Activated CD4-positive, alpha-beta T cell treated with anti-CD3 and anti-CD28 coated beads, Interleukin-2, amount 50 U/mL, for 16 hours (primary cell): ENCODE results near the gene PIN1.

Source experiments
- DNase-seq: peaks from one replicate; pipeline ENCODE4 v3.0.0-alpha.2; 2020

The PIN1 gene

DNA sequence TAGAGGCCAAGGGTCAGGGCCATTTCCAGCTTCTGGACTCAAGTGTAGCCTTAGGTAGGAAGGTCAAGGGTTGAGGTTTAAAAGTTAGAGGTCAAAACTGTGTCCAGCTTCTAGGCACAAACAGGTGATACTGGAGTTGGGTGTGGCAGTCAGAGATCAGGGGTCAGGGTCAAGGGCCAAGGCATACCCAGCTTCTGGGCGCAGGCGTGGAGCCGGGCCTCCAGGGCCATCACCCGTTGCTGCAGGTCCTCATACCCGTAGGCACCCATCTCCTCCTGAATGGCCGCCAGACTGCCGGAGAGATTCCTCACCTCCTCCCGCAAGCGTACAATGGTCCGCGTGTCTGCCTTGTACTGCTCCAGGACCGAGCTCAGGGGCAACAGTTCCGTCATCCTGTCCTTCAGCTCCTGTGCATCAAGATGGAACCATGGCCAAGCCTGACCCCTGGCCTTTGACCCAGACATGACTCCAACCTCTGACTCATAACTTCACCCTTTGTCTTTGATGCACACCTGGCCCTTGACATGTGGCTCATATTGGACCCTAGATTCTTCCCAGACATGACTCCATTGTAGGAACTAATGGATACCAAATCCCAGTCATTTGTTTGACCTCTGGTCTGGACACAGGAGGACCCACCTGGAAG, 22.1 kb downstream of the PIN1 start:
- DNase-seq, result no peak

DNA sequence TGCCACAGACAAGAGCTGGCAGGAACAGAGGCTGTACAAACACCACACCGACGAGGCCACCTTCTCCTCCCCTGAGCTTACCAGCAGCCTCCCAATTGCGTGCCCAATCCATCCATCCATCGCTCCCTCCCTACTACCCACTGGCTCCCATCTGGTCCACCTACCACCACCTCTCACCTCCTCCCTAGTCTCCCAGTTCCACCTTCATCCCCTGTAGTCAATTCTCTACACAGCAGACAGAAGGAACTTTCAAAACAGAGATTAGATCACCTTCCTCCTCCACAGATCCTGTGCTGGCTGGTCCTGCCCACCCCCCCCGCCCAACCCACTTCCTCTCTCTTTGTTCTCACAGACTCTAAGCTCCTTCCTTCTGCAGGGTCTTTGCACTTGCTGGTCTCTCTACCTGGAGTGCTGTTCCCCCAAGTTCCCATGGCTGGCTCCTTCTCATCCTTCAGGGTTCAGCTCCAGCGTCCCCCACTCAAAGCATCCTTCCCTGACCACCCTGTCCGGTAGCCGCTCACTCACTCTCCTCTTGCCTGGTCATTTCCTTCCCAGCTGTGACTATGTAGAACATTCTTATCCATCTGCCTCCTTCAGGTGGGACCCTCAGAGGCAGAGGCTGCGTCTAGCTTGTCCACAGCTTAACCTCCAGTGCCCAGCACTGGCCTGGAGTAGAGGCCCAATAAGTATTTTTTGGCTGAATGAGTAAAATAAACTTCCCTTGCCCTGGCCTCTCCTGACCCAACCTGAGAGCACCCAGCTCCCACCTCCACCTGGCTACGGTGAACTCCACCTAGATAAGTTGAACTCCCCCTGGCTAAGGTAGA, 23.0 kb downstream of the PIN1 start:
- peak; percentile 29 for DNase-seq

DNA sequence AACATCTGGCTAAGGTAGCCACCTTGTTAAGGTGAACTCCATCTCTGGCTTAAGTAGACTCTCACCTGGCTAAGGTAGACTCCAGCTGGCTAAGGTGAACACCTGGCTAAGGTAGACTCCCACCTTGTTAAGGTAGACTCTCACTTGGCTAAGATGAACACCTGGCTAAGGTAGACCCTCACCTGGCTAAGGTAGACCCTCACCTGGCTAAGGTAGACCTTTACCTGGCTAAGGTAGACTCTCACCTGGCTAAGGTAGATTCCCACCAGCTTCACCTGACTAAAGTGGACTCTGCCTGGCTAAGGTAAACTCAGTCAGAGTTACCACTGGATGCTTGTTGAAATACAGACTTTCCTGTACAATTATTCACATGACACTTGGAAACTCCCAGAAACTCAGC, 23.6 kb downstream of the PIN1 start:
- no peak for DNase-seq

DNA sequence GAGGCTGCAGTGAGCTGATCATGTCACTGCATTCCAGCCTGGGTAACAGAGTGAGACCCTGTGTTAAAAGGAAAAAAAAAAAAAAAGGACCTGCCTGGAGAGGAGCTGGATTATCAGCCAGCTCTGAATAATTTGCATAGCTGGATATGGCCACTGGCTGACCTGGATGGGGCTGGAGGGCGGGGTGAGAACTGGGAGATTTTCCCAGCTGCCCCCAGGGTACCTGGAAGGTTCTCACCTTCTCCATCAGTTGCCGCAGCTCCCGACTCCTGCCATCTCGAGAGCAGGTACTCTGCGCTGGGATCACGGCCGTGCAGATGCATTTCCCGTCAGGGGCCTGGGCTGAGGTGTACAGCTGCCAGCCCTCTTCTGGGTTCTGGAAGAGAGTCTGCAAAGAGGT, 25.3 kb downstream of the PIN1 start:
- DNase-seq, result no peak

DNA sequence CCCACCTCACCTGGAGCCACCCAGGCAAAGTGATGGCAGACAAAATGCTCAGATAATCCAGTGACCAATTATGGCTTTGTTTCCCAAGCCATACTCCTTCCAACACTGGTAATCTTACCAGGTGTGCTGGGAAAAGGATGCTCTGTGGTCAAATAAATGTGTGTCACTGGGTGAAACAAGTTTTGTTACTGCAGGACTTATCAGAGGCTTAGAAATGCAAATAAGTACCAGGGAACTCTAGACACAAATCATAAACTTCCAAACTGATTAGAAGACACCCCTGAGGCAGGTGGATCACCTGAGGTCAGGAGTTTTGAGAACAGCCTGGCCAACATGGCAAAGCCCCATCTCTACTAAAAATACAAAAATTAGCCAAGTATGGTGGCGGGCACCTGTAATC, 26.4 kb downstream of the PIN1 start:
- no peak for DNase-seq

DNA sequence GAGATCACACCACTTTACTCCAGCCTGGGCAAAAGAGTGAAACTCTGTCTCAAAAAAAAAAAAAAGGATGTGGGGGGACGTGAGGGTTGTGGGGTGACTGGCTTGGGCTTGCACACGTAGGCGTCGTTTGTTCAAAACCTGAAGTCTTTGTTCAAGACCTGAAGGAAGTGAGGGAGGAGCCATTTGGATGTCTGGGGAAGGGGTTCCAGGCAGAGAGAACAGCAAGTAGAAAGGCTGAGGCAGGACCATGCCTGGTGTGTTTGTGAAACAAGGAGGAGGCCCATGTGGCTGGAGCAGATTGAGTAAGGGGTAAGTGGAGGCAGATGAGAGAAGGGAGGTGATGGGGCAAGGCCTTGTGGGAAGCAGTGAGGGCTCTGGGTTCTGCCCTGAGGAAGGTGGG, 27.8 kb downstream of the PIN1 start:
- no peak for DNase-seq

DNA sequence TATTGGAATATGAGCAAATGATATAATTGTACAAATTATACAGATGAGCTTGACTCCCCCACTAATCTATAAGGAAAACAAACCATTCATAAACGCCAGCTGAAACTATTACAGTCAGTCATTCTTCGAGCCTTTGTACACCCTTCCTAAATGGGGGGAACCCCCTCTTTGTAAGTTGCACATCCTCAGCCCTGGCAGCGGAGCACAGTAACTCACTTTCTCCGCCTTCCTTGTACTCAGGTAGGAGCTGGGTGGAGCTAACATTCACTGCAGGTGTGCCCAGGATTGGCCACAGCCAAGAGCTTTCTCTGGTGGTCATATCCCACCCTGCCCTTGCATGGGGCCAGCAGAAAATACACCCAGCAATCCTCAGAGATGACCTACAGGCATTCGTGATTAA, 28.6 kb downstream of the PIN1 start:
- DNase-seq, result no peak

DNA sequence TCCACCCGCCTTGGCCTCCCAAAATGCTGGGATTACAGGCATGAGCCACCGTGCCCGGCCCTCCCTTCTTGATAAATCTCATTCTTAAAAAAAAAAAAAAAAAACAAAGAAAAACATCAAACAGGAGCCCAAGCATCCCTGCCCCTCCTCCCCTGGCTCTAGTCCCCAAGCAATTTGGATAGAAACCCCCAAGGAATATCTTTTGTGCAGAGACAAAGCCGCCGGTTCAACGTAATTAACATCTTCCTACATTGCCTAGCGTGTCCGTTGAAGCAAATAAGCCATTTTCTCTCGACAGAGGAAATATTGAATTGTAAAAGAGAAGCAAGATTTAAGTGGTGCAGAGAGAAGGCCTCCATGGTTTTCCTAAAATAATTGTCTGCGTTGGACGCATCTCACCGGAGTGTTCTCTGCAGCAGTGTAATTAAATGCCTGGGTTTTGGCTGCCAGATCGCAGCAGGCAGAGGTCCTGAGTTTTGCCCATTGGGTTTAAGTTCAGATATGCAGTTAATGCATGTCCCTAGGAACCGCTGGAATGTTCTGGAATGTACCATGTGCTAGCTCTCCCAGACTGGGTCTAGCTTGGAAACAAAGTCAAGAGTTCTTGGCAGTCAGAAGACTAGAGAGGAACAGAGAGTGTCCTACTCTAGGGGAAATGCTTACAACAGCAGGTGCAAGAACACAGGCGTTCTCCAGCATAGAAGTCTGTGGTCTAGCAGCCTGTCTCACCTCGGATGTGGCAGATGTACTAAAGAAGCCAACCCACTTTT, 30.8 kb downstream of the PIN1 start:
- no peak for DNase-seq

DNA sequence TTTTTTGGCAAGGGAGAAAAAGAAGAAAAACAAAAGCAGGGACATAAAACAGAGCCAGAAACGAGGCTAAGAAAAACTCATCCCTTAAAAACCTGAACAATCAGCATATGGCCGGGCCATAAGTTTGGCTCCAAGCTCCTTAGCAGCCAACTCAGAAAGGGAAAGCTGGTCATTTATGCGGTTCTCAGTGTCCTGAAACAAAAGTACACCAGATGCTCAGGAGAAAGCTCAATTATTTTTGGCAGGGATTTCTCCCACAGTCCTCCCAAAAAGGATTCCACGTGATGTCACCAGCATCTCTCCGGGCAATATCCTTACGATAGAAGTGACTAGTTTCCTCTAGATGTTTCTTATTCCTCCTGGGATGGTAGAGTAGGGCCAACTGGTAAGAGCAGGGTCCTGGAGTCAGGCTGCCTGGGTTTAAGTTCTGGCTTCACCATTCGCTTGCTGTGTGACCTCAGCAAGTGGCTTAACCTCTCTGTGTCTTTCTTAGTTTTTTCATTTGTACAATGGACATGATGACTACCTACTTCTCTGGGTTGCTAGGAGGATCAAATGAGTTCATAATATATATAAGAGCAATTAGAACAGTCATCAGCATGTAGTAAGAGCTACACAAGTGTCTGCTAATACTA, 34.0 kb downstream of the PIN1 start:
- DNase-seq, result no peak

DNA sequence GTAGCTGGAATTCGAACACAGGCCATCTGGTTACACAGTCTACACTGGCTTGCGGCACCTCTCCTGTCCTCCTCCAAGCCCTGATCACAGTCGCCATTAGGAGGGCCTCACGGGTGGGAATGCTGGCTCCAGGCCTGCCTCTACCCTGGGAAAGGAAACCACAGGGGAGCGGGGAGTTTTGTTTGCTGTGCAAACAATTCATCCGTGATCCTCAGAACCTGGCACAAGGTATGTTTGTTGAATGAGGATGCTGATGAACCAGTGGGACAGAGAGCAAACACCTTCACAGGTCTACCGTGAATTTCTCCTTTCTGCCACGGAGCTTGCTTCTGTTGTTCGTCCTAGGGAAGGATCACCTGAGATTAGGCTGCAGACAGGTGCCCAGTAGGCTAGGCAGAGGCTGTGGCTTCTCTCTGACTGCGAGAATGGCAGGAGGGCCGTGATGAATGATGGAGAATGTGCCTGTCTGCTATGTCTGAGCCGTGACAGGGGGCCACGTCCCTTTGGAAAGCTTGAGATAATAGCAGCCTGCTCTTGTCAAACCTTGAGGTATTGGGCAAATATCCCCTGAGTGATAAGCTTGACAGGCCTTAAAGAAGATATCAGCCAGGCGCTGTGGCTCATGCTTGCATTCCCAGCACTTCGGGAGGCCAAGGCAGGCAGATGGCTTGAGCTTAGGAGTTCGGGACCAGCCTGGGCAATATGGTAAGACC, 36.7 kb downstream of the PIN1 start:
- no peak for DNase-seq

DNA sequence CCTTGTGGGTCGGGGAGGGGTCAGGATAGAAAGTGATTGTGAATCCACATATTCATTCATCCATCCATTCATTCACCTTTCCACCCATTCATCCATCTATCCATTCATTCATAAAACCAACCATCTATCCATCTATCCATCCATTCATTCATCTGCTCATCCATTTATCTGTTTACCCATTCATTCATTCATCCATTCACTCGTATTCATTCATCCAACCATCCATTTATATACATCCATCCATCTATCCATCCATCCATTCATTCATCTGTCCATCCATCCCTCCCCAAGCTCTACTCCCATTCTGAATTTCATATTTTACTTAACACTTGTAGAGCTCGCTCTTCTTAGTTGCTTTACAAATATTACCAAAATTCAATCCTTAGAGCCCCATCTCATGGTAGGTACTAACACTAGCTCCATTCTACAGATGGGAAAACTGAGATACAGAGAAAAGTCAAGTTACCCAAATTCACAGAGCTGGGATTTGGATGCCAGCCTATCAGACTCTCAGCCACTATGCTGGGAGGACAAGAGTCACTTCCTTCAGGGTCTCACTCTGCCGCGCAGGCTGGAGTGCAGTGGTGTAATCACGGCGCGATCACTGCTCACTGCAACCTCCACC, 37.6 kb downstream of the PIN1 start:
- DNase-seq, result no peak

DNA sequence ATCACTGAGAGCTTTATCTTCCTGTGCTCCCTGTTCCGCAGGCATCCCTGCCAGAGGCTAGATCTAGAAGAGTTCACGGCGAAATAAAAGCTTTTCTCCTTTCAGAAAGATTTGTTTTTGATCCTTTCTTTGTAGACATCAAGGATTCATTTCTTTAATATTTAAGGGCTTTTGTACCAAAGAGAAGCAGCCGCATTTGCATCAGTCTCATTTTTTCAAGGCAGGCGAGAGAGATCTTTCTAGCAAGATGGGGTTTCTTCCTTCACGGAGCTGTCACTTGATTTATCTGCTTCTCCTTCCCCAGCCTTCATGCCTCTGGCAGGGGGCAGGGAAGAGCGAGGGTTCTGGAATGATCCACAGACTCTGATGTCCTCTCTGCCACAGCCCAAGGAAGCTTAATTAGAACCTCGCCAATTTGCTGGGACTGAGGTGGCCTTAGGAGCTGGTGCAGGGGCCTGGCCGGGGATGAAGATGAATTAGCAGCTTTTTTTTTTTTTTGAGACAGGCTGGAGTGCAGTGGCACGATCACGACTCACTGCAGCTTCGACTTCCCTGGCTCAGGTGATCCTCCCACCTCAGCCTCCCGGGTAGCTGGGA, 40.0 kb downstream of the PIN1 start:
- no peak for DNase-seq

DNA sequence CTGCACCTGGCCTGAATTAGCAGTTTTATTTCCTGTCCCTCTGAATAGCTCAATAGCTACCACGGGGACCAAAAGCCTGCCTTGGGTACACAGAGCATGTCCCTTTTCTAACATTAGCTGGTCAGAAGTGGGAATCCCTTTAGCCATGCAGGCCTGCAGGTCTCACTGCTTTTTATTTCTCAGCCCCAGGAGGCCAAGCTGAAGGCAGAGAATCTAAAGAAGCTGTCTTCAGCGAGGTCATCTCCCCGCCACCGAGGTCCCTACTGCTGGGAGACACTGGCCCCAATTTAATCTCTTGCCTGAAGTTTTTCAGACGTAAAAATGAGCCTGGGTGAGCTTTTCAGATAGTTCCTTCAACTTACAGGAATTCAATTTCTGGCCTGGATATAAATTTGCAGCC, 40.7 kb downstream of the PIN1 start:
- DNase-seq, result no peak

DNA sequence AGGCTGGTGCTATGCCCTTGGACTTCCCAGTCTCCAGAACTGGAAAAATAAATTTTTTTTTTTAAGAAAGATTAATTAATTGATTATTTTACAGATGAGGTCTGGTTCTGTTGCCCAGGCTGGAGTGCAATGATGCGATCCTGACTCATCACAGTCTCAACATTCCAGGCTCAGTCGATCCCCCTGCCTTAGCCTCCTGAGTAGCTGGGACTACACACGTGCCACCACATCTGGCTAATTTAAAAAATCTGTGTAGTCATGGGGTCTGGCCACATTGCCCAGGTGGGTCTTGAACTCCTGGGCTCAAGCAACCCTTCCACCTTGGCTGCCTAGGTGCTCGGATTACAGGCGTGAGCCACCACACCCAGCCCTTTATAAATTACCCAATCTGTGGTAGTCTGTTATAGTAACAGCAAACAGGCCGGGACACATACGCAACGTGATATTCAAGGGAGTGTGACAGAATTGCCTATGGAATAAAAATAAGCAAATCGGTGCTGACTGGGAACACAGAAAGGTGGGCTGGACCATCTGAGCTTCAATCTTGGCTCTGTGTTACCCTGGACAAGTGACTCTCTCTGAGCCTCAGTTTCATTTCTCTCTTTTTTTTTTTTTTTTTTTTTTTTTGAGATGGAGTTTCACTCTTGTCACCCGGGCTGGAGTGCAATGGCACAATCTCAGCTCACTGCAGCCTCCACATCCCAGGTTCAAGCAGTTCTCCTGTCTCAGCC, 42.8 kb downstream of the PIN1 start:
- DNase-seq, result no peak

DNA sequence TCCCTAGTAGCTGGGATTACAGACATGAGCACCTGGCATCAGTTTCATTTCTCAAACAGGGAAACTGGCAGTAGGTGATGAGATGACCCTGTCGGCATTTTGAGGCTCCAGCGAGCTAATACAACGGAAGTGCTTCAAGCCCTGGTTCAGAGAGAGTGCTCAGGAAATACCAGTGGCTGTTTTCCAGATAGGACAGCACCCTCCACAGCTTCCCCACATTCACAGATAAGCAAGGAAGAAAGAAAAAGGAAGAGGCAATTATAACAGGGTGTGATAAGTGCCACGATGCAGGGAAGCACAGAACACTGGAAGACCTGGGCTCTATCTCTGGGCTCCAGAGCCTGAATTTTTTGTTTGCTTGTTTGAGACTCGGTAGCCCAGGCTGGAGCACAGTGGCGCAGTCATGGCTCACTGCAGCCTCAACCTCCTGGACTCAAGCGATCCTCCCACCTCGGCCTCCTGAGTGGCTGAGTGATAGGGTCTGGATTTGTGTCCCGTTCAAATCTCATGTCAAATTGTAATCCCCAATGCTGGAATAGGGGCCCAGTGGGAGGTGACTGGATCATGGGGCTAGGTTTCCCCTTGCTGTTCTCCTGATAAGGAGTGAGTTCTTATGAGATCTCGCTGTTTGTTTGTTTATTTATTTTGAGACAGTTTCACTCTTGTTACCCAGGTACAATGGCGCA, 43.5 kb downstream of the PIN1 start:
- DNase-seq, result no peak

DNA sequence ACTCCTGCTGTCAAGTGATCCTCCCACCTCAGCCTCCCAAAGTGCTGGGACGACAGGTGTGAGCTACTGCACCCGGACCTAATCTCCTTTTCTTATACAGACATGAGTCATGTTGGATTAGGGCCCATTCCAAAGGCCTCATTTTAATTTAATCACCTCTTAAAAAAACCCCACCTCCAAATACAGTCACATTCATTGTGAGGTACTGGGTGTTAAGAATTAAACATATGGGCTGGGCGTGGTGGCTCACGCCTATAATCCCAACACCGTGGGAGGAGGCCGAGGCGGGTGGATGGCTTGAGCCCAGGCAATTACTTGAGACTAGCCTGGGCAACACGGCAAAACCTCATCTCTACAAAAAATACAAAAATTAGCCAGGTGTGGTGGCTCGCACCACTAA, 46.6 kb downstream of the PIN1 start:
- DNase-seq, result no peak

DNA sequence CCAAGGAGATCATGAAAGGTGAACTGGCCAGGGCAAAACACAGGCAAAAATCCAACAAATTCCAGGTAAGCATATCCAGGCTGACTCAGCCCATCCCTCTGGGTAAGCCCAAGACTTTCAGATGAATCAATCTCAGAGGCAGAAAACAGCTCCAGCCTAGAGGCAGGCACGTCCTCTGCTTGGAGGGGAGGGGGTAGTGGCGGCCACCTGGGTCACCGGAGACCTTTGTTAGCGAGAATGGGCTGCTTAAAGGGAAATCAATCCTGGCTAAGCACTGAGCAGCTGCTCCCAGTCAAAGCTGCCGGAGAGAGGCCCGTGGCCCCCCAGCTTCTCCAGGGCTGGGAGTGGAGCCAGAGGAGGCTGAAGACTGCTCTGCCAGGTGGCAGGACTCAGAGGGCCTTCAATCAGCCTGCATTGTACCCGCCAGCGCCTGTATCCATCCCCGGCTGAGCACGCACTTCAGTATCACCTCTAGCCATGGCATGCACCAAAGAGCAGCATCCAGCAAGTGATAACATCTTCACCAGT, 48.2 kb downstream of the PIN1 start:
- no peak for DNase-seq

DNA sequence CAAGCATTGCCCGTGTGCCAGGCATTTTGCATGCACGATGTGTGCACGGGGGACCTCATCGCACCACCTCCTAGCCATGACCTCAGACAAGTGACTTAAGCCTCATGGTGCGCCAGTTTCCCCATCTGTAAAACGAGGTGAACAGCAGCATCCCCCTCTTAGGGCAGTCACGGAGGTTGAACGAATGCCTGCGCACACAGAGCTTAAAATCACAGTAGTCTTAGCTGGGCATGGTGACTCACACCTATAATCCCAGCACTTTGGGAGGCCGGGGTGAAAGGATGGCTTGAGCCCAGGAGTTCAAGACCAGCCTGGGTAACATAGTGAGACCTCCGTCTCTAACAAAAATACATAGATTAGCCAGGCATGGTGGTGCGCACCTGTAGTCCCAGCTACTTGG, 48.6 kb downstream of the PIN1 start:
- no peak for DNase-seq

DNA sequence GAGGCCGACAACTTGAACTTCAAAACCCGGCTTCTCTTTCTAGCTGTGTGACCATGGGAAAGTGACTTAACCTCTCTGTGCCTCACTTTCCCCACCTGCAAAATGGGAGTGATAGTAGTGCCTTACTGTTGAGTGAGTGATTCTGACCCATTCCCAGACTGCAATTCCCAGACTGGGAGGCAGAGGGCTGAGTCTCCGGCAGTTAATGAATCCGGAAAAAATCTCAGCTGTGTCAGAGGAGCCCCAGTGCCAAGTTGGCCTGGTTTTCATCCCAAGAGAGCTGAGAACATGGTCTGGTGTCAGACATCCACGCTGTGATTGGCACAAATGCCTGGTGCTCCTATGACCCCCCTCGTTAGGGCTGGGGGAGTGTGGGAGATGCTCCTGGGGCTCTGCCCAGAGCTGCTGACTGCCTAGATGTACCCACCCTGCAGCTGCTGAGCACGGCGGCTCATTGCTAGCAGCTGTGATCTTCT, 50.0 kb downstream of the PIN1 start:
- no peak for DNase-seq
